Esophagus muscularis mucosa (tissue), 4 donors: ENCODE results near the gene DRD4.
A peak's percentile ranks its signal among the peaks of the same experiment; 100 is the strongest.

Experiments used
- EP300 ChIP-seq: sonication (generic); formaldehyde crosslinking; IDR thresholded peaks from one replicate; pipeline ENCODE4 v1.6.1; 2017; ENCODE audit warnings: antibody characterized with exemption
- POLR2A ChIP-seq: fragments of 450-650 bp; IDR thresholded peaks from one replicate; pipeline ENCODE4 v1.6.1; 2017; ENCODE audit warnings: antibody characterized with exemption, moderate library complexity, mild to moderate bottlenecking, low read depth
- POLR2AphosphoS5 ChIP-seq, 2 donors: sonication (generic); formaldehyde crosslinking; IDR thresholded peaks; one replicate each; pipeline ENCODE4 v1.6.1; 2017; ENCODE audit warnings: antibody characterized with exemption in 2 of 2
- TF ChIP-seq, protein P1 (sequence below), 3 experiments: fragments of 200-600 bp in 2 of 3; fragments of 450-650 bp in 1 of 3; sonication (generic) in 2 of 3; IDR thresholded peaks; one replicate each; pipeline ENCODE4 v1.5.1; 2017 to 2019; ENCODE audit warnings: antibody characterized with exemption in 3 of 3, mild to moderate bottlenecking in 2 of 3, moderate library complexity in 1 of 3

DNA sequence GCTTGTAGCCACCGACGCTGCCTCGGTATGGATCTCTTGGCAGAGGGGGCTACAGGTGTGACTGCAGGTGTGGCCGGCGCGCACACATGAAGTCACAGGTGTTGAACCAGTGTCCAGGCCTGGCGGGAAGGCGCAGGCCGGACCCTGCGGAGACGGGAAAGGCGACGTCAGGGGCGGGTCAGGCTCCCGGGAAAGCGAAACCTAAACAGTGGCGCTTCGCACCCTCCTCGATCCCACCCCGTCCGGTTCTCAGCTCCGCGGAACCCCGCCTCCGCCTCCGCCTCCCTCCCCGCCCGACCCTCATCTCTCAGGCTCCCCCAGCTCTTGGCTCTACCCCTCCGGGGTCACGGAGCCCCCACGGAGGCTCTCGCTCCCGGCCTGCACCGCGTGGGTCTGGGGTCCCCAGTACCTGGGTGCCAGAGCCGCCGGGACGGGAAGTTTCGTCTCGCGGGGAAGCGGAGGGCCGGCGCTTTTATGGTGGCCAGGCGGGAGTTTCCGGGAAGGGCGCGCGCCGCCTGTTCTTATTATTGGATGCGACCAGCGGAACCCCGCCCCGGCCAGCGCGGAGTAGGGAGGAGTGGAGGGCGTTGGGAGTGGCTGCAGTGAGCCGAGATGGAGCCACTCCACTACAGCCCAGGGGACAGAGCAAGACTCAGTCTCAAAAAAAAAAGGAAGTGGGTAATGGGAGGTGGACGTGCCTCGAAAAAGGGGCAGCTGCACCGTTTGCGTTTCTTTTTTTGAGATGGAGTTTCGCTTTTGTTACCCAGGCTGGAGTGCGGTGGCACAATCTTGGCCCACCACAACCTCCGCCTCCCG, 21.4 kb upstream of the DRD4 start, which contains the start of gene IRF7:
- TF ChIP-seq, protein P1, sequence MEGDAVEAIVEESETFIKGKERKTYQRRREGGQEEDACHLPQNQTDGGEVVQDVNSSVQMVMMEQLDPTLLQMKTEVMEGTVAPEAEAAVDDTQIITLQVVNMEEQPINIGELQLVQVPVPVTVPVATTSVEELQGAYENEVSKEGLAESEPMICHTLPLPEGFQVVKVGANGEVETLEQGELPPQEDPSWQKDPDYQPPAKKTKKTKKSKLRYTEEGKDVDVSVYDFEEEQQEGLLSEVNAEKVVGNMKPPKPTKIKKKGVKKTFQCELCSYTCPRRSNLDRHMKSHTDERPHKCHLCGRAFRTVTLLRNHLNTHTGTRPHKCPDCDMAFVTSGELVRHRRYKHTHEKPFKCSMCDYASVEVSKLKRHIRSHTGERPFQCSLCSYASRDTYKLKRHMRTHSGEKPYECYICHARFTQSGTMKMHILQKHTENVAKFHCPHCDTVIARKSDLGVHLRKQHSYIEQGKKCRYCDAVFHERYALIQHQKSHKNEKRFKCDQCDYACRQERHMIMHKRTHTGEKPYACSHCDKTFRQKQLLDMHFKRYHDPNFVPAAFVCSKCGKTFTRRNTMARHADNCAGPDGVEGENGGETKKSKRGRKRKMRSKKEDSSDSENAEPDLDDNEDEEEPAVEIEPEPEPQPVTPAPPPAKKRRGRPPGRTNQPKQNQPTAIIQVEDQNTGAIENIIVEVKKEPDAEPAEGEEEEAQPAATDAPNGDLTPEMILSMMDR (IDR thresholded peaks at IDR 0.05), result no peak
- peak; percentile 53 for TF ChIP-seq POLR2A
- peak; percentile 77 to 87 for TF ChIP-seq POLR2AphosphoS5 (IDR thresholded peaks at IDR 0.05)
- TF ChIP-seq EP300, result peak; percentile 54
